GM19035 (cell line): ENCODE results near the gene DUS1L.

ENCODE experiments used
- ATAC-seq: cut with Tn5 transposase; IDR thresholded peaks from one replicate; pipeline ENCODE4 v1.9.1; 2021; ENCODE audit not compliant: unreplicated experiment

Gene DUS1L

DNA sequence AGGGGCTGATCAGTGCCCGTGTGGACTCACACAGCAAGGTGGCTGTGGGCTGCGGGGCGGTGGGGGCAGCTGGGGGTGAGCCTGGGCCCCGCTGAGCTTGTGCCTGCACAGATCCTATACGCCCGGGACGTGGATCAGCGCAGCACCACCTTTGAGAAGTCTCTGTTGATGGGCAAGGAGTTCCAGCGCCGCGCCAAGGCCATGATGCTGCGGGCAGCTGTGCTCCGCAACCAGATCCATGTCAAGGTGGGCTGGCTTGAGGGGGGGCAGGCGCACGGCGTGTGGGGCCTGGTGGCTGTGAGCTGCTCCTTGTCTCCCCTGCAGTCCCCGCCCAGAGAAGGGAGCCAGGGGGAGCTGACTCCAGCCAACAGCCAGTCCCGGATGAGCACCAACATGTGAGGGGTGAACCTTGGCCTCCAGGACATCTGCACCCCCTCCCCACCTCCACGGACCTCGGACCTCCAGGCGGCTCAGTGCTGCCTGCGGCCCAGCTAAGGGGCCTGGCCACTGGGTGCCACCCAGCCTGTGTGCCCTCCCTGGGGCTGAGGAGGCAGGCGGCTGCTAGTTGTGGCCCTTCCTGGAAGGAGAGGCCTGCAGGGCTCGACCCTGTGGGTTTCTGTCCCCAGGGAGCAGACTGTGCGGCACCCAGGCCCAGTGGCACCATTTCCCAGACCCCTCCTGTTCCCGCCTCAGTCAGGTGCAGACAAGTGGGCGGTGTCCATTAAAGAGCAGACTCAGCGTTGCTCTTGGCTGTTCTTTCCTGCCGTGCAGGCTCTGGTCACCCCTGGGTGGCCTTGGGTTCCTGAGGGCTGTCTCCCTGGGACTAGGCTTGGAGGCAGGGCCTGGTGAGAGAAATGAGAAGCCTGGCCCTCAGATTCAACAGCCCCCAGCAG lies 8.6 kb downstream of the DUS1L start:
- ATAC-seq = no peak

DNA sequence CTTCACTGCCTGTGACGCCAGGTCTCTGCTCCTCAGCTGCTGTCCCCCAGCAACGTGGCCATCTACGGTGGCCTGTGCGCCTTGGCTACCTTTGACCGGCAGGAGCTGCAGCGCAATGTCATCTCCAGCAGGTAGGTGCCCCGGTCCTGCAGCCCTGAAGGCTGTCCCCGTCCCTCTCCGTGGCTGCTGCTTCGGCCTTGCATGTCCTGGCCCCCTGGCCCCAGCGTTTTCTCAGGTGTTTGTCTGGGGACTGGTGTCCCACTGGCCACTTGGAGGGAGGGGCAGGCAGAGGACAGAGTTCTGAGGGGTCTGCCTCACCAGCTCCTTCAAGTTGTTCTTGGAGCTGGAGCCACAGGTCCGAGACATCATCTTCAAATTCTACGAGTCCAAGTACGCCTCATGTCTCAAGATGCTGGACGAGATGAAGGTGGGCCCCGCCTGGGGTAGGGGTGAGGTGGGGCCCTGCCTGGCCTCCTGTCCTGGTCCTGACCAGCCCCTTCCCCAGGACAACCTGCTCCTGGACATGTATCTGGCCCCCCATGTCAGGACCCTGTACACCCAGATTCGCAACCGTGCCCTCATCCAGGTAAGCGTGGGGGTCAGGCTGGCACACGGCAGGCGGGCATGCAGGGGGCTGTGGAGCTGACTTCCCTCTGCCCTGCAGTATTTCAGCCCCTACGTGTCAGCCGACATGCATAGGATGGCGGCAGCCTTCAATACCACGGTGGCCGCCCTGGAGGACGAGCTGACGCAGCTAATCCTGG lies 9.5 kb downstream of the DUS1L start:
- no peak for ATAC-seq

DNA sequence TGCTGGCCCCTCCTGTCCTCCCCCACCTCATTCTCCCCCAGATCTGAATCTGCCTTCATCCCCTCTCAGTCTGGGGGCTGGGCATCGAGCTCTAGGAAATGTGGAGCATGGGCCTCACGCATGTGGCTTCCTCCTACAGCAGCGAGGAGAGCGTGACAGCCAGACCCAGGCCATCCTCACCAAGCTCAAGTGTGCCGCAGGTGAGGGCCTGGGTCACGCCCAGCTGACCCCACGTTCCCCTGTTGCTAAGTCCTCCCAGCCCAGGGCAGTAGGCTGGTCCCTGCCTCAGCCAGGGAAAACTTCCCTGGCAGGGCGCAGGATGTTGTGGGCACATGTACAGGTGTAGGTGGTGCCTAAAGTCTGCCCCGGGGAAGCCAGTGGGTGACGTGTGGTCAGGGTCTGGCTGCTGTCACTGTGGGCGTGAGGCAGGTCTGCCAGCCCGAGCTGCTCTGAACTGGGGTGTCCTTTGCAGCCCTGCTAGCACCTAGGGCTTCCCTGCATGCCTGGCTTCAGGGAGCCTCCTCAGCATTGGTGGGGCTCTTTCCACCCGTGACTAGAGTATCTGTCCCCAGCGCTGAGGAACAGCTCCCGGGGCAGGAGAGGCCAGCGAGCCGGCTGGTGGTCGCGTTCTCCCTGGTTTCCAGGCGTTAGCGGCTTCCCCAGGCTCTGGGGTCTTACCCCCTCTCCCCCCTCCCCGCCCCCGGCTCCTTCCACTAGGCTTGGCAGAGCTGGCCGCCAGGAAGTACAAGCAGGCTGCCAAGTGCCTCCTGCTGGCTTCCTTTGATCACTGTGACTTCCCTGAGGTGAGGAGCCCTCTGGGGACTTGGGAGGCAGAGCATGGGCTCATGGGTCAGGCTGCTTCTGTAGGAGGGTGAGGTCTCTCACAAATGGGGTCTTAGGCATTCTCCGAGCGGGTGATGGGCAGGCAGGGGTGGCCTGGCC lies 10.3 kb downstream of the DUS1L start:
- no peak for ATAC-seq

DNA sequence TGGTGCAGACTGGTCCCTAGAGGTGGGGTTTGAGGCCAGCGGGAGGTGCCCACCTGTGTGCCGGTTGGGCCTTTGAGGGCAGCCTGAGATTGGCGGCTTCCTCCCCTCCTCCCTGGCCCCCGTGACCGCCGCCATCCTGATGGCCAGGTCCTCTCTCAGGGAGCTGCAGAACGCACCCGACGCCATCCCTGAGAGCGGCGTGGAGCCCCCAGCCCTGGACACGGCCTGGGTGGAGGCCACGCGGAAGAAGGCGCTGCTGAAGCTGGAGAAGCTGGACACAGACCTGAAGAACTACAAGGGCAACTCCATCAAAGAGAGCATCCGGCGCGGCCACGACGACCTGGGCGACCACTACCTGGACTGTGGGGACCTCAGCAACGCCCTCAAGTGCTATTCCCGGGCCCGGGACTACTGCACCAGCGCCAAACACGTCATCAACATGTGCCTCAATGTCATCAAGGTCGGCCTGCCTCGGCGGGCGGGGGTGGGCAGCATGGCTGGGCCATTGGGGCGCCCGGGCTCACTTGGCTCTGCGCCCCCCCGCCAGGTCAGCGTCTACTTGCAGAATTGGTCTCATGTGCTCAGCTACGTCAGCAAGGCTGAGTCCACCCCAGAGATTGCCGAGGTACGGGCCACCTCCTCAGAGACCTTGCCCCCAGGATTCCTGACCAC lies 11.1 kb downstream of the DUS1L start:
- no peak for ATAC-seq

GRCh38 chr17:82053556-82054263 lies 11.9 kb downstream of the DUS1L start:
- no peak for ATAC-seq

DNA sequence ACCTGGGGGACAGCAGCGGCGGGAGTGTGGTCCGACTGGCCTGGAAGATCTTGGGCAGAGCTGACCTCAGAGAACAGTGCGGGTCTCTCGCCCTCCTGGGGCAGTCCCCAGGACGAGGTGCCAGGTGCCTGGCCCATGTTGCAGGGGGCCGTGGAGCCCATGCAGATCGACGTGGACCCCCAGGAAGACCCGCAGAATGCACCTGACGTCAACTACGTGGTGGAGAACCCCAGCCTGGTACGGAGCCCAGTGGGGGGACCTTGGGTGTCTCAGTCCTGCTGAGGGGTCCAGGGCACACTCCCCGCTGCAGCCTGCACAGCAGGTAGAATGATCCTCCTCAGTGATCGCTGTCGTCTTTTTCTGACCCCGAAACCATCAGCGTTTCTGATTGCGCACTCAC lies 12.5 kb downstream of the DUS1L start:
- no peak for ATAC-seq

DNA sequence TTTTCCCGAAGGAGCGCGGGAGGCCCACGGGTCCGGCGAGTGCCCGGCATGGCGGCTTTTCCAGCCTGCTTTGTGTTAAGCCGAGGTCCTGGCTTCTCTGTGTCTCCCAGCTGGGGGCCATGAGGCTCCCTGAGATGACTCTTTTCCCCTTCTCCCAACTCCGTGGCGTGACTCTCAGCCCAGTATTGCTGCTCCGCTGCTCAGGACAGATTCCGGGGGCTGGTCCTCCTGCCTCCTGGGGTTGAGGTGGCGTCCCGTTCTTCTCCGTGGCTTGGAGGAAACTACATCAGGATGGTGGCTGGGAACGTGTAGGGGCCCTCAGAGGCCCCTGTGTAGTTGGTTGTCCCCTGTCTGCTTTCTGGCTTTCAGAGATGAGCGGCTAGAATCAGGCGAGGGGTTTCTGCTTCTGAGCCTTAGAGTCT lies 13.0 kb downstream of the DUS1L start:
- ATAC-seq = no peak

DNA sequence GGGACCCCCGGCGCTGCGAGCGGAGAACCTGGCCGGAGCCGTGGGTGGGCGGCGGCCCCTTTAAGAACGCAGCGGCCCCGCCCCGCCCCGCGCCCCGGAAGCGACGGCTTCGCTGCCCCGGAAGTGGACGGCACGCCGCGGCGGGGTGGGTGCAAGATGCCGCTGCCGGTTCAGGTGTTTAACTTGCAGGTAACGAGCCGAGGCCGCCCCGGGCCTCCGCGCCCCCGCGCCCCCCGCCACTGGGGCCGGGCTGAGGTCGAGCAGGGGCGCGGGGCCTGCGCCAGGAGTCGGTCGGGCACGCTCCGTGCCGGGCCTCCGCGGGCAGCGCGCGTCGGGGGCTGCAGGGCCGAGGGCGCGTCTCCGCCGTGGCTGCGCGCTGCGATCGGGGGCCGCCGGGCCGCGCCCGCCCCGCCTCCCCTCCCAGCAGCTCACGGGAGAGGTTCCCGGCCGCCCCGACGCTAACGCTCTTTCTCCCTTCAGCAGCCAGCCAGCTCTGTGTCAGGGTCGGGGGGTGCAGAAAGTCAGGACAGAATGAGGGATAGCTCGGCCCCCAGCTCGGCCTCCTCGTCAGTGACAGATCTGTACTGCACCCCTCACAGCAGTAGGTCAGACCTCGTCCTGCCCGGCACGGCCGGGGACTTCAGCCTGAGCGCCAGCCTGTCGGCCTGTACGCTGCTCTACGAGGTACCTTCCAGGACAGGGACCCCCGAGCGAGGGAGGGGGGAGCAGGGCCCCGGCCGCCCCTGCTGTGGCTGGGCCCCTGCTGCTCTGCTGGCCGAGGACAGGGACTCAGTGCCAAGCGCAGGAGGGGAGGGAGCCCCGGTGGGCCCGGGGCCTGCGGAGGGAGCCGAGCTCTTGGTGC lies 13.6 kb downstream of the DUS1L start, which contains the start of the genes GPS1 and RFNG:
TSS of gene GPS1 (plus strand) at position 123 of the 862 bp plus-strand sequence. CDS start at position 157, 34 bp downstream.
TSS of gene RFNG (minus strand) at position 36 of the 862 bp plus-strand sequence. CDS start 45 bp downstream, outside the sequence.
- peak; percentile 68 for ATAC-seq

DNA sequence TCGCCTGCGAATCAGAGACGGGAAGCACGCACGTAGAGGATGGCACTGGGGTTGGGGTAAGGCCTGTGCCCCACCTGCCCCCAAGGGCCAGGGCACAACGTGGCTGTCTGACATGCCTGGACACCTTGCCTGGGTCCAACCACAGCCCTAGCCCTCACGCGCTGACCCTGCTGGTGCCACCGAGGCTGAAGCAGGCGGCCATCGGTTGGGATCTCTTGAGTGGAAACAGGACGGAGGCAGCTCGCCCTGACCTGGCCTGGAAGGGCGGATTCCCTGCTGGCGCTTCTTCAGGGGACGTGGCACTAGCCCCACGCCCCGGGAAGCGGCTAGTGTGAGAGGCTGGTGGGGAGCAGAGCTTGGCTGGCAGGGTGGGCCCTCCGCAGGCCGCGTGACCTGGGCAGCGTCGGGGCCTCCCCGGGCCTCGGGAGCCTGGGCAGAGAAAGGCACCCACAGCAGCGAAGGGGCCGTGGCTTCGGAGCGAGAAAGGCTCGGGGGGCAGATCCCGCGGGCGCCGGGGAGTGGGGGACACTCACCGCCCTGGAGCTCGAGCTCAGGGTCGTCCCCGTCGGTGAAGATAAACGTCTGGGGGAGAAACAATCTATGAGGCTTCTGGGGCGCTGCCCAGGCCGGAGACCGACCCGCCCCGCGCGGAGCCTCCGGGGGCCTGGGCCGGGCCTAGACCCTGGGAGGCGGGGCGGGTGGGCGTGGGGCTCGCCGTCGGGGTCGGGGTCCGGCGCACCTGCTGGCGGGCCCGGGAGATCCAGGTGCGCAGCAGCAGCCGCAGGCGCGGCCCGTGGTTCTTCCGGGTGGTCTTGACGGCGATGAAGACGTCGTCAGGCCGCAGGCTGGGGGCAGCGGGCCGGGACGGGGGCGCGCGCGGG lies 14.6 kb downstream of the DUS1L start:
- no peak for ATAC-seq

DNA sequence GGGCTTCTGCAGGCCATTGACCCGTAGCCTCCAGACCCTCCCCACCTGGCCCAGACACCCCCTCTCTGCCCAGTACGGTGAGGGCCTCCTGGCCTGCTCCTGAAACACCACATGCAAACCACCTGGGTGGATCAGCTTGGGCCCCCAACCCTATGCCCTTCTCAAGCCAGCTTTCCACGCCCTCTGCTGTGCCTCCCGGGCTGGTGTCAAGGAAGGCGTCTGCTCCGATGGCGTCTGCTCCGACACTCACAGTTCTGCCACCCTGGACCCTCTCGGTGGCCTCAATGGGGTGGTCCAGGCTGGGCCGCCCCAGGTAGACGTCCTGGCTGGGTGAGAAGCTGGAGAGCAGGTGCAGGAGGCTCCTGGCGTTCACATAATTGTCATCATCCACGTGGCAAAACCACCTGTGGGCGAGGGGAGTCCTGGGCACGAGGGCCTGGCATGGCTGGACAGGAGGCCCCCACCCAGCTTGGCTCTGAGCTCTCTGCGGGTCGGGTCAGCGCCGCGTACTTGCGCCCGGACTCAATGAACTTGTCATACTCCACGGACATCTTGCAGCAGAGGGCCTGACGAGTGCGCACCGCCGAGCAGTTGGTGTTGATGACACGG lies 15.3 kb downstream of the DUS1L start:
- no peak for ATAC-seq

GRCh38 chr17:82049521-82049971 lies 16.1 kb downstream of the DUS1L start:
- ATAC-seq = no peak

GRCh38 chr17:82049106-82049505 lies 16.5 kb downstream of the DUS1L start:
- ATAC-seq = no peak

DNA sequence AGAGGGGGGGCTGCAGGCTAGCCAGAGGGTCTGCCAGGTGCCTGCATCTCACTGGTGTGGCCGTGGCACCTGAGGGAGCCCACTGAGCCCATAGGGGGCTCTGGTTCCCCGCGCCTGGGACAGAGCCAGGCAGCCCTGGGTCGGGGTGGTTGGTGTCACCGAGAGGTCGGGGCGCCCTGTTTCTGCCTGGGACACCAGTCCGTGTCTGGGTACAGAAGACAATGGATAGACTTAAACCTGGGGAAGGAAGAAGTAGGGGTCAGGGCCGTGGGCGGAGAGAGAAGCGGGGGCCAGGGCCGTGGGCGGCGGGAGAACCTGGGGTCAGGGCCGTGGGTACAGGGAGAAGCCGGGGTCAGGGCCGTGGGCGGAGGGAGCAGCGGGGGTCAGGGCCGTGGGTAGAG lies 17.0 kb downstream of the DUS1L start:
- ATAC-seq = no peak

DNA sequence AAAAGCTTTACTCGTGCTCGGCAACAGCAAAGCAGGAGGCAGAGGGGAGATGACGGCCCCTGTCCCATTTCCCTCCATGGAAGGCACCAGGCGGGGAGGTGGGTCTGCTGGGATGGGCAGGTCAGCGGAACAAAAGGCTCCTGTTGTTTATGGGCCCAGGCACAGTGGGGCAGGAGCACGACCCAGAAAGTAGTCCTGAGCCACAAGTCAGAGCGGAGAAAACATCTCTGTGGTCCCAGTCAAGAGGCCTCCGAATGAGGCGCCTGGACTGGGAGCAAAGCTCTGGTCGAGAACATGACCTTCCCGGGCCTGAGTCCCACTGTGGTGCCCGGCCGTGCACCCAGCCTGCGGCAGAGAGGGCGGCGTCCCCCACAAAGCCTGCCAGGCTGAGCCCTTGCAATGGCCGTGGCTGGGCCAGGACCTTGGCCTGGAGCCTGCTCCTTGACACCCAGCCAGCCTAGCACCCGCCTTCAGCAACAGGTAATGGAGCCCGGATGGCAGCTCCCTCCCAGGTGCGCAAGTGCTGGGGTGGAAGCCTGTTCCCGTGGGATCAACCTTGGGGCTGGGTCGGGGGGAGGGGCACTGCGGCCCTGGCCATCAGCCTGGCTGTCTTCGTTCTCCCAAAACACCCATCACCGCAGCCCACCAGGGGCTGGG lies 17.6 kb downstream of the DUS1L start:
- ATAC-seq = no peak

- ATAC-seq = no peak
Measured at GRCh38 chr17:82047379-82047778, 18.2 kb downstream of the DUS1L start.

GRCh38 chr17:82046903-82047302 lies 18.7 kb downstream of the DUS1L start:
- no peak for ATAC-seq
